ENCODE data around the gene ZNF664. TPM values are rescaled to one million over a fixed set of nuclear protein-coding genes. Genes with fewer than 3 reads are reported as not detected.

ZNF664 gene
- total and polyA plus RNA-seq, 9 of the 15 experiments (the other 6 are each of a cell fraction or from before 2014, with no cell fraction given) = 3.3 to 101 (median 63.6) TPM

- TF ChIP-seq ZNF407 (IDR thresholded peaks at IDR 0.05; ENCODE audit: low read depth) (no peak), ESRRB (CRISPR knock-in tag; IDR thresholded peaks at IDR 0.05; ENCODE audit: borderline replicate concordance) (no peak), ETV1 (tag; conservative IDR thresholded peaks at IDR 0.05; ENCODE audit: low read depth) (no peak), RBM39 (optimal IDR thresholded peaks at IDR 0.05; ENCODE audit: low read depth, low read length) (no peak), THAP12 (CRISPR knock-in tag; IDR thresholded peaks at IDR 0.05) (no peak), CHAMP1 (IDR thresholded peaks at IDR 0.05) (no peak)
Observed at GRCh38 chr12:124046456-124046740, 73.4 kb downstream of the ZNF664 start (continued).
